Adrenal gland (tissue), 12 donors: Measurements from ENCODE around the gene HPSE2. TPM values are rescaled to one million over a fixed set of nuclear protein-coding genes. Genes with fewer than 3 reads are reported as not detected.

Experiments
- DNase-seq, 7 donors: peaks; one replicate each; pipeline ENCODE4 v3.0.0-alpha.2; 2019 to 2020
- H3K27ac ChIP-seq, 5 donors: fragments of 200-600 bp; sonication (generic) in 4 of 5; 1 replicate in 3 of 5; 2 replicates in 2 of 5; pipeline versions ENCODE4 v1.5.1 to v1.8.0; 2016 to 2020; ENCODE audit warnings: mild to moderate bottlenecking in 1 of 5
- H3K27me3 ChIP-seq: fragments of 200-600 bp; 2 replicates; pipeline ENCODE4 v1.8.0; 2021
- H3K36me3 ChIP-seq, 2 donors: fragments of 200-600 bp; replicated peaks in 1 of 2; 1 replicate in 1 of 2; 2 replicates in 1 of 2; pipeline versions ENCODE4 v1.5.1 to v1.8.0; 2018 to 2022
- H3K4me1 ChIP-seq, 2 donors: fragments of 200-600 bp; replicated peaks in 1 of 2; 1 replicate in 1 of 2; 2 replicates in 1 of 2; pipeline versions ENCODE4 v1.5.1 to v1.8.0; 2018 to 2021
- H3K4me3 ChIP-seq, 4 donors: fragments of 200-600 bp; sonication (generic) in 3 of 4; one replicate each; pipeline ENCODE4 v1.5.1; 2016 to 2018
- H3K9me3 ChIP-seq, 3 donors: fragments of 200-600 bp; sonication (generic) in 1 of 3; replicated peaks in 1 of 3; 1 replicate in 2 of 3; 2 replicates in 1 of 3; pipeline versions ENCODE4 v1.5.1 to v1.8.0; 2016 to 2021
- POLR2A ChIP-seq, 2 donors: fragments of 450-650 bp; IDR thresholded peaks; one replicate each; pipeline ENCODE4 v1.6.1; 2017; ENCODE audit warnings: antibody characterized with exemption in 2 of 2, mild to moderate bottlenecking in 2 of 2, moderate library complexity in 1 of 2
- WGBS, 4 donors: extraction: QIAGEN DNeasy Blood & Tissue Kit in 2 of 4; methylation state at CpG; one replicate each; pipeline versions ENCODE4 v1.1.5 to v1.1.7; 2013 to 2017; 5-methylcytosine and 5-hydroxymethylcytosine counted together
- intact Hi-C, 2 donors: fragments of 100-400 bp; cut with DNase I; formaldehyde crosslinking; loops; one replicate each; pipeline versions ENCODE4 v1.14.1 to v1.15.0; 2022 to 2023
- polyA plus RNA-seq, 3 donors: library from polyadenylated mRNA; stranded (reverse); fragments of 200-250 nt in 2 of 3; fragments of 350-450 nt in 1 of 3; fragmentation: Illumina TruSeq in 1 of 3; extraction: RNeasy Lipid Tissue Mini Kit (QIAGEN cat#74804) in 1 of 3; gene quantifications; one replicate each; pipeline ENCODE4 v1.2.3, GENCODE V29; 2013 to 2014
- total RNA-seq, 9 donors: library from RNA; depleted of rRNA in 4 of 9; stranded (reverse); fragments of >200 nt in 4 of 9; fragments of 120-200 nt in 1 of 9; fragmentation: NEBNext Ultra II Directional in 1 of 9; extraction: Animal tissue kit (Norgen Biotek cat#: 25700) in 1 of 9; gene quantifications; one replicate each; pipeline versions ENCODE4 v1.1.0 to v1.2.4, GENCODE V29; 2013 to 2023
- TF ChIP-seq, protein P1 (sequence below), 6 experiments: fragments of 450-650 bp in 4 of 6; fragments of 200-600 bp in 2 of 6; sonication (generic) in 1 of 6; IDR thresholded peaks; 1 replicate in 5 of 6; 2 replicates in 1 of 6; pipeline versions ENCODE4 v1.5.1 to v1.8.0; 2016 to 2021; ENCODE audit warnings: antibody characterized with exemption in 6 of 6, mild to moderate bottlenecking in 2 of 6, moderate library complexity in 1 of 6
- donor health status: healthy with polysubstance abuse.
- donor health status: Bipolar disorder and iron deficiency.
- donor health status: DM: yes; HTN: yes; CAD: no.
- donor health status: DM: no; HTN: no; CAD: no.
- donor health status: DM: no; HTN: no; CAD: no.
- donor health status: DM: yes; HTN: yes; CAD: no.

The HPSE2 gene
- total and polyA plus RNA-seq, 12 donors: under 0.01 to 0.16 (median 0.10) TPM; not detected in 9

DNA sequence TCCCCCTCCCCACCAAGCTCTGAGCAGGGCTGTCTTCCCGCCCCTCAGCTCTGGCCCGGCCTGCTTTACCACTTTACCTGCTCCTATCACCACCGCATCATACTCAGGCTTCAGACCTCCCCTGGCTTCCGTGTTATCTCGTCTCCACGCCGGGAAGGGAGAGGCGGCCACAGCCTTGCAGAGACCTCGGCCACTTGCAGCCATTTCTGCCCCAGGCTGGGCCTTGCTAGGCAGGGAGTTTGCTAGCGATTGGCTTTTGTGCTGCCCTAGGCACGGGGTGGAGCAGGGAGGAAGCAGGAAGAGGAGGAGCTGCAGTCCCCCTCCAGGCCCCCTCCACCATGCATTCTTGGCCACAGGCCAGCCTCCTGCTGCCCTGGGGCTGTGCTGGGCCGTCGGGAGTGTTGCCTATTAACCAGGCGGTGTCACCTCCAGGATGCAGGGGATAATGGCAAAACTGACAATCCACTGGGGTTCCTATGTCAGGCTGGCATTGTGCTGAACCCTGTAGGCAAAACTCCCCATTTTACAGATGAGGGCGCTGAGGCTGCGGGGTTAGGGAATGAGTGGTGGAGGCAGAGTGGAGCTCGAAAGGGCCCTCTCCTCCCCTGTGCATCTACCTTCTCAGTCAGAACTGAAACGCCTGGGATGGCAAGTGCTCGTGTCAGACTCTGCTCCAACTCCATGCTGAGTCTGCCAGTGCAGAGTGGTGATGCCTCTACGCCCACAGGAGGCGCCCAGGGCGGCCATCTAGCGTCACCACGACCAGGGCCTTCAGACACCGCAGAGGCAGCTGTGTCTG is 820.5 kb downstream of the HPSE2 start, which contains the start of gene PYROXD2:
Gene PYROXD2, minus strand, starts transcription at position 251 of the 799 bp plus-strand sequence. Its CDS starts 47 bp downstream, at position 204.
- Histone ChIP-seq H3K36me3 (peaks cover 0 to 28% of the 10 kb centered on the region in 2 donors), H3K27me3 (no peaks in the 10 kb centered on the region), H3K4me3 (peak within 1 kb of the TSS; percentile 3 to 59 (median 44)), H3K9me3 (no peaks in the 10 kb centered on the region), H3K27ac (peak within 1 kb of the TSS in 3 of 5 donors; percentile 64 to 82 (median 65)), H3K4me1 (peaks cover 16 to 22% of the 10 kb centered on the region in 2 donors)
- peak; percentile 72 to 92 for TF ChIP-seq POLR2A (IDR thresholded peaks at IDR 0.05)
- TF ChIP-seq, protein P1, sequence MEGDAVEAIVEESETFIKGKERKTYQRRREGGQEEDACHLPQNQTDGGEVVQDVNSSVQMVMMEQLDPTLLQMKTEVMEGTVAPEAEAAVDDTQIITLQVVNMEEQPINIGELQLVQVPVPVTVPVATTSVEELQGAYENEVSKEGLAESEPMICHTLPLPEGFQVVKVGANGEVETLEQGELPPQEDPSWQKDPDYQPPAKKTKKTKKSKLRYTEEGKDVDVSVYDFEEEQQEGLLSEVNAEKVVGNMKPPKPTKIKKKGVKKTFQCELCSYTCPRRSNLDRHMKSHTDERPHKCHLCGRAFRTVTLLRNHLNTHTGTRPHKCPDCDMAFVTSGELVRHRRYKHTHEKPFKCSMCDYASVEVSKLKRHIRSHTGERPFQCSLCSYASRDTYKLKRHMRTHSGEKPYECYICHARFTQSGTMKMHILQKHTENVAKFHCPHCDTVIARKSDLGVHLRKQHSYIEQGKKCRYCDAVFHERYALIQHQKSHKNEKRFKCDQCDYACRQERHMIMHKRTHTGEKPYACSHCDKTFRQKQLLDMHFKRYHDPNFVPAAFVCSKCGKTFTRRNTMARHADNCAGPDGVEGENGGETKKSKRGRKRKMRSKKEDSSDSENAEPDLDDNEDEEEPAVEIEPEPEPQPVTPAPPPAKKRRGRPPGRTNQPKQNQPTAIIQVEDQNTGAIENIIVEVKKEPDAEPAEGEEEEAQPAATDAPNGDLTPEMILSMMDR (IDR thresholded peaks at IDR 0.05): no peak
- DNase-seq: peak; percentile 88 to 95 (median 94)
- 19 to 34% (median 33%) methylated on average over 19 to 25 of the region's 25 CpGs for WGBS, 4 donors
- intact Hi-C loops: no loop called here

DNA sequence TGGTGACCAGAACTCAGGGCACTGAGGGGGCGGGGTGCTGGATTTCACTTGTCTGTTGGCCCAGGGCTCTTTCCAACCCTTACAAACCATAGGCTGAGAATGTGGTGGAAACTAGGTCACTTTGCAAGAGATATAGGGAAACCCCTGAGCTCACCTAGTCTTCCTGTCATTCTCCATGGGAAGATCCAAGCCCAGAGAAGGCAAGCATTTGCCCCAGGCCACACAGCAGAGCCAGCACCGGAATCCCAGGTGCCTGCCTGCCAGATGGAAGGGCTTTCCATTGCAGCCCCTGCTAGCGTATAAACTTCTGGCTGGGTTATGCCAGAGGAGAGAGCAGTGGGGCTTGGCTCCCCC is 821.1 kb downstream of the HPSE2 start:
- intact Hi-C loops: no loop called here
- 44 to 57% (median 48%) methylated on average over 1 to 3 of the region's 3 CpGs for WGBS, 4 donors

DNA sequence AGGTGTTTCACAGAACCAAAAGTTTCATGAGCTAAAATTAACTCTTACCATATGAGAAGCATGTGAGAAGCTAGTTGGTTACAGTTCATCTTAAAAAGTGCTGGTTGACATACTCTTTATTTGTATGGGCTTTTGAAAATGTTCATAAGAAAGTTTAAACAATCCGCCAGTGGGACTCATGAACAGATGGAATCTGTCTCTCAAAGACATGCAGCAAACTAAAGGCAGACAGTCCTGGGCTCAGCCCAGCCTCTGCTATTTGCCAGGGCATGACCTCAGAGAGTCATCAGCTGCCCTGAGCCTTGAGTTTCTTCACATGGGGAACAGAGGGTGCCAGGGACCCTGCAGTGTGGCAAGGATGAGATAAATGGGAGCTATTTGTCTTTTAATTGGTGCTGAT is 823.9 kb downstream of the HPSE2 start:
- Histone ChIP-seq H3K4me1 (peaks cover 16 to 22% of the 10 kb centered on the region in 2 donors), H3K4me3 (no peak overlapping the region), H3K27ac (no peak overlapping the region), H3K36me3 (no peaks in the 10 kb centered on the region), H3K9me3 (no peaks in the 10 kb centered on the region), H3K27me3 (no peaks in the 10 kb centered on the region)
- no peak for TF ChIP-seq POLR2A (IDR thresholded peaks at IDR 0.05)
- TF ChIP-seq, protein P1 (IDR thresholded peaks at IDR 0.05): no peak
- 75 to 82% (median 80%) methylated on average over 1 of the region's 1 CpG for WGBS, 4 donors
- intact Hi-C loops: no loop called here
- DNase-seq: peak in 1 of 7 donors; percentile 16

More for the DNA sequence above, 821.1 kb downstream of the HPSE2 start:
- TF ChIP-seq POLR2A (IDR thresholded peaks at IDR 0.05): no peak
- TF ChIP-seq, protein P1 (IDR thresholded peaks at IDR 0.05): no peak
- H3K9me3 ChIP-seq: no peaks in the 10 kb centered on the region
- DNase-seq: peak in 1 of 7 donors; percentile 14
- peaks cover 16 to 22% of the 10 kb centered on the region in 2 donors for H3K4me1 ChIP-seq
- peak overlapping the region in 3 of 5 donors; percentile 46 to 82 (median 64) for H3K27ac ChIP-seq
- peaks cover 0 to 23% of the 10 kb centered on the region in 2 donors for H3K36me3 ChIP-seq
- peak overlapping the region; percentile 3 to 59 (median 44) for H3K4me3 ChIP-seq
- H3K27me3 ChIP-seq: no peaks in the 10 kb centered on the region

GRCh38 chr10:98411166-98411565 is 824.5 kb downstream of the HPSE2 start:
- Histone ChIP-seq H3K27ac (no peak overlapping the region), H3K27me3 (no peaks in the 10 kb centered on the region), H3K4me3 (no peak overlapping the region), H3K4me1 (peaks cover 16 to 22% of the 10 kb centered on the region in 2 donors), H3K9me3 (no peaks in the 10 kb centered on the region), H3K36me3 (no peaks in the 10 kb centered on the region)
- intact Hi-C loops: no loop called here
- no peak for DNase-seq
- TF ChIP-seq POLR2A (IDR thresholded peaks at IDR 0.05): no peak
- TF ChIP-seq, protein P1 (IDR thresholded peaks at IDR 0.05): no peak
- 80 to 93% (median 92%) methylated on average over 8 to 11 of the region's 11 CpGs for WGBS, 4 donors
